Fibroblast of lung (primary cell): ENCODE data around the gene KCNJ5. TPM values are rescaled to one million over a fixed set of nuclear protein-coding genes. Genes with fewer than 3 reads are reported as not detected.

Source experiments
- DNase-seq, 2 donors: peaks; one replicate each; pipeline versions ENCODE4 v3.0.0 to v3.0.0-alpha.2; 2010; ENCODE audit warnings: low read depth in 2 of 2
- H2AFZ ChIP-seq: 2 replicates; pipeline ENCODE4 v1.5.1; 2012; ENCODE audit warnings: low read length, control low read depth, inconsistent platforms
- H3K27ac ChIP-seq: 2 replicates; pipeline ENCODE4 v1.5.1; 2011; ENCODE audit warnings: low read length, control low read depth; ENCODE audit not compliant: insufficient read depth
- H3K27me3 ChIP-seq: 2 replicates; pipeline ENCODE4 v1.5.1; 2011; ENCODE audit warnings: mild to moderate bottlenecking, low read length; ENCODE audit not compliant: control insufficient read depth, insufficient read depth
- H3K36me3 ChIP-seq: 2 replicates; pipeline ENCODE4 v1.5.1; 2011; ENCODE audit warnings: low read length; ENCODE audit not compliant: control insufficient read depth, insufficient read depth
- H3K4me1 ChIP-seq: 2 replicates; pipeline ENCODE4 v1.5.1; 2011; ENCODE audit warnings: low read length; ENCODE audit not compliant: control insufficient read depth, insufficient read depth; ENCODE audit errors: extremely low read depth
- H3K4me2 ChIP-seq: 2 replicates; pipeline ENCODE4 v1.5.1; 2011; ENCODE audit warnings: low read length, control low read depth; ENCODE audit not compliant: insufficient read depth; ENCODE audit errors: extremely low read depth
- H3K4me3 ChIP-seq, 4 experiments: fragments of 200-600 bp in 1 of 4; sonication (generic) in 1 of 4; replicated peaks in 1 of 4; 2 replicates each; pipeline ENCODE4 v1.5.1; 2011 to 2016; ENCODE audit warnings: low read length in 4 of 4, low read depth in 3 of 4, mild to moderate bottlenecking in 3 of 4, control low read depth in 2 of 4, inconsistent platforms in 1 of 4, mixed read lengths in 1 of 4; ENCODE audit not compliant: insufficient read depth in 1 of 4; ENCODE audit errors: control extremely low read depth in 1 of 4
- H3K79me2 ChIP-seq: 2 replicates; pipeline ENCODE4 v1.5.1; 2012; ENCODE audit warnings: mild to moderate bottlenecking, low read length, inconsistent platforms; ENCODE audit not compliant: control insufficient read depth, insufficient read depth
- H3K9ac ChIP-seq: 2 replicates; pipeline ENCODE4 v1.5.1; 2011; ENCODE audit warnings: mild to moderate bottlenecking, low read length, control low read depth; ENCODE audit not compliant: insufficient read depth
- H3K9me3 ChIP-seq: 2 replicates; pipeline ENCODE4 v1.5.1; 2012; ENCODE audit warnings: low read depth, low read length; ENCODE audit not compliant: control insufficient read depth, insufficient read depth
- H4K20me1 ChIP-seq: 2 replicates; pipeline ENCODE4 v1.5.1; 2011; ENCODE audit warnings: low read length; ENCODE audit not compliant: control insufficient read depth, insufficient read depth; ENCODE audit errors: extremely low read depth
- CTCF ChIP-seq, 2 donors: IDR thresholded peaks in 1 of 2; conservative IDR thresholded peaks in 1 of 2; 1 replicate in 1 of 2; 2 replicates in 1 of 2; pipeline ENCODE4 v1.5.1; 2011 to 2012; ENCODE audit warnings: low read length in 2 of 2, control low read depth in 1 of 2, inconsistent platforms in 1 of 2, low read depth in 1 of 2, mild to moderate bottlenecking in 1 of 2
- EZH2 ChIP-seq: IDR thresholded peaks from 2 replicates; pipeline ENCODE4 v1.5.1; 2012; ENCODE audit warnings: low read length, control low read depth, mild to moderate bottlenecking; ENCODE audit errors: missing control alignments
- polyA plus RNA-seq, 2 donors: library from polyadenylated mRNA; depleted of rRNA in 1 of 2; stranded (reverse) in 1 of 2; unstranded in 1 of 2; fragments of >200 nt; gene quantifications; 2 replicates each; pipeline ENCODE4 v1.2.1, GENCODE V29; 2011 to 2012; ENCODE audit warnings: missing spikeins in 1 of 2
- total RNA-seq: library from RNA; depleted of rRNA; stranded (reverse); fragments of >200 nt; gene quantifications from 2 replicates; pipeline ENCODE4 v1.2.1, GENCODE V29; 2014

The KCNJ5 gene
- total and polyA plus RNA-seq, 2 donors (not counting 1 experiment from before 2014, with no cell fraction given), result 0.24 to 0.33 TPM

- TF ChIP-seq CTCF (conservative IDR thresholded peaks at IDR 0.05 in 1 of 2, IDR thresholded peaks at IDR 0.05 in 1 of 2; ENCODE audit: low read depth in 1 of 2, low read length in 2 of 2) (no peak), EZH2 (no peak)
These were observed 70.5 kb downstream of the KCNJ5 start for GRCh38 chr11:128961645-128962044.

GRCh38 chr11:128962896-128963295 is 71.7 kb downstream of the KCNJ5 start:
- DNase-seq, result no peak
- no peaks in the 10 kb centered on the region for H4K20me1 ChIP-seq
- no peak overlapping the region for H3K9ac ChIP-seq
- H3K4me1 ChIP-seq, result no peaks in the 10 kb centered on the region
- no peaks in the 10 kb centered on the region for H3K9me3 ChIP-seq
- H2AFZ ChIP-seq, result no peak overlapping the region
- TF ChIP-seq CTCF (conservative IDR thresholded peaks at IDR 0.05 in 1 of 2, IDR thresholded peaks at IDR 0.05 in 1 of 2; ENCODE audit: low read depth in 1 of 2, low read length in 2 of 2) (no peak), EZH2 (no peak)
- no peak overlapping the region for H3K4me2 ChIP-seq
- no peak overlapping the region for H3K27ac ChIP-seq
- no peaks in the 10 kb centered on the region for H3K27me3 ChIP-seq
- H3K36me3 ChIP-seq, result no peaks in the 10 kb centered on the region
- H3K79me2 ChIP-seq, result no peaks in the 10 kb centered on the region
- H3K4me3 ChIP-seq, result no peak overlapping the region

More at GRCh38 chr11:128961645-128962044, 70.5 kb downstream of the KCNJ5 start:
- H3K4me1 ChIP-seq, result no peaks in the 10 kb centered on the region
- H3K4me2 ChIP-seq, result no peak overlapping the region
- H3K4me3 ChIP-seq, result no peak overlapping the region
- H3K27me3 ChIP-seq, result no peaks in the 10 kb centered on the region
- no peak for DNase-seq
- no peaks in the 10 kb centered on the region for H3K79me2 ChIP-seq
- no peaks in the 10 kb centered on the region for H3K9me3 ChIP-seq
- no peak overlapping the region for H3K27ac ChIP-seq
- no peaks in the 10 kb centered on the region for H4K20me1 ChIP-seq
- no peak overlapping the region for H3K9ac ChIP-seq
- H3K36me3 ChIP-seq, result no peaks in the 10 kb centered on the region
- H2AFZ ChIP-seq, result no peak overlapping the region

- H2AFZ ChIP-seq, result no peak overlapping the region
- no peaks in the 10 kb centered on the region for H4K20me1 ChIP-seq
- TF ChIP-seq EZH2, result no peak
- TF ChIP-seq CTCF (conservative IDR thresholded peaks at IDR 0.05 in 1 of 2, IDR thresholded peaks at IDR 0.05 in 1 of 2; ENCODE audit: low read depth in 1 of 2, low read length in 2 of 2), result no peak
- H3K4me2 ChIP-seq, result no peak overlapping the region
- H3K27me3 ChIP-seq, result no peaks in the 10 kb centered on the region
- no peaks in the 10 kb centered on the region for H3K79me2 ChIP-seq
- no peak overlapping the region for H3K4me3 ChIP-seq
- H3K9me3 ChIP-seq, result no peaks in the 10 kb centered on the region
- H3K9ac ChIP-seq, result no peak overlapping the region
- peak in 1 of 2 donors; percentile 24 for DNase-seq
- H3K27ac ChIP-seq, result no peak overlapping the region
- H3K36me3 ChIP-seq, result no peaks in the 10 kb centered on the region
- no peaks in the 10 kb centered on the region for H3K4me1 ChIP-seq
These were observed 72.7 kb downstream of the KCNJ5 start for GRCh38 chr11:128963744-128964325.
